Loucy (cell line): ENCODE measurements around the gene MDM2.

Experiments
- EZH2phosphoT487 ChIP-seq: fragments of 200-600 bp; IDR thresholded peaks from 2 replicates; pipeline ENCODE4 v1.6.1; 2018; ENCODE audit warnings: antibody characterized with exemption, mild to moderate bottlenecking, moderate library complexity, borderline replicate concordance
- TF ChIP-seq, protein P1 (sequence below): fragments of 200-600 bp; sonication (generic); conservative IDR thresholded peaks from 2 replicates; pipeline ENCODE4 v1.5.1; 2014; ENCODE audit warnings: mild to moderate bottlenecking, antibody characterized with exemption, low read length

DNA sequence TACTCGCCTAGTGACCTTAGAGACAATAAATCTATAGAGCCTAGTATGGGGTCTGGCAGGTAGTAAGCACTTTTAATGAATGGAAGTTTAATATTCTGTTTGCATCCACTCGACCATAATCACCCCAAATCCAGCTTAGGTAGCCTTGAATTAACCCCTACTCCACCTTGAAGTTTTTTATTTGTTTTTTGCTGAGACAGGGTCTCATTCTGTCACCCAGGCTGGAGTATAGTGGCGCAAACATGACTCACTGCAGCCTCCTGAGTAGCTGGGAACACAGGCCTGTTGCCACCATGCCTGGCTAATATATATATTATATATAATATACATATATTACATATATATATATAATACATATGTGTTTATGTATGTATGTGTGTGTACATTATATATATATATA, 38.8 kb downstream of the MDM2 start:
- TF ChIP-seq, protein P1, sequence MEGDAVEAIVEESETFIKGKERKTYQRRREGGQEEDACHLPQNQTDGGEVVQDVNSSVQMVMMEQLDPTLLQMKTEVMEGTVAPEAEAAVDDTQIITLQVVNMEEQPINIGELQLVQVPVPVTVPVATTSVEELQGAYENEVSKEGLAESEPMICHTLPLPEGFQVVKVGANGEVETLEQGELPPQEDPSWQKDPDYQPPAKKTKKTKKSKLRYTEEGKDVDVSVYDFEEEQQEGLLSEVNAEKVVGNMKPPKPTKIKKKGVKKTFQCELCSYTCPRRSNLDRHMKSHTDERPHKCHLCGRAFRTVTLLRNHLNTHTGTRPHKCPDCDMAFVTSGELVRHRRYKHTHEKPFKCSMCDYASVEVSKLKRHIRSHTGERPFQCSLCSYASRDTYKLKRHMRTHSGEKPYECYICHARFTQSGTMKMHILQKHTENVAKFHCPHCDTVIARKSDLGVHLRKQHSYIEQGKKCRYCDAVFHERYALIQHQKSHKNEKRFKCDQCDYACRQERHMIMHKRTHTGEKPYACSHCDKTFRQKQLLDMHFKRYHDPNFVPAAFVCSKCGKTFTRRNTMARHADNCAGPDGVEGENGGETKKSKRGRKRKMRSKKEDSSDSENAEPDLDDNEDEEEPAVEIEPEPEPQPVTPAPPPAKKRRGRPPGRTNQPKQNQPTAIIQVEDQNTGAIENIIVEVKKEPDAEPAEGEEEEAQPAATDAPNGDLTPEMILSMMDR: no peak
- no peak for TF ChIP-seq EZH2phosphoT487
